Measurements from ENCODE around the gene ASPA.

- TF ChIP-seq POLR2A (IDR thresholded peaks at IDR 0.05; ENCODE audit: low read length) = no peak
- TF ChIP-seq GATA1 (IDR thresholded peaks at IDR 0.05; ENCODE audit: low read depth, low read length) = no peak
Measured at GRCh38 chr17:3547628-3548027, 71.8 kb downstream of the ASPA start.
